ENCODE data around the gene OSBPL6.

Gene OSBPL6

GRCh38 chr2:178157574-178157973 lies 36.7 kb upstream of the OSBPL6 start:
- H3K4me3 ChIP-seq (replicated peaks; ENCODE audit: low read depth, low read length), result no peak overlapping the region
- no peaks in the 10 kb centered on the region for H3K36me3 ChIP-seq (ENCODE audit: control insufficient read depth, insufficient read depth, low read length)
- TF ChIP-seq CTCF (IDR thresholded peaks at IDR 0.05; ENCODE audit: insufficient read depth, low read length, poor library complexity, severe bottlenecking), result no peak
- H3K27me3 ChIP-seq (replicated peaks; ENCODE audit: control insufficient read depth, insufficient read depth, low read length), result no peaks in the 10 kb centered on the region; the same call in 1 of the 2 replicates
- no peak for DNase-seq (ENCODE audit: extremely low read depth, insufficient read length)

GRCh38 chr2:178159966-178160365 lies 34.3 kb upstream of the OSBPL6 start:
- TF ChIP-seq CTCF (IDR thresholded peaks at IDR 0.05; ENCODE audit: insufficient read depth, low read length, poor library complexity, severe bottlenecking), result no peak
- DNase-seq (ENCODE audit: extremely low read depth, insufficient read length), result no peak
- no peaks in the 10 kb centered on the region for H3K36me3 ChIP-seq (ENCODE audit: control insufficient read depth, insufficient read depth, low read length)
- H3K27me3 ChIP-seq (replicated peaks; ENCODE audit: control insufficient read depth, insufficient read depth, low read length), result no peaks in the 10 kb centered on the region; the same call in 1 of the 2 replicates
- no peak overlapping the region for H3K4me3 ChIP-seq (replicated peaks; ENCODE audit: low read depth, low read length)

- no peak for TF ChIP-seq CTCF (IDR thresholded peaks at IDR 0.05; ENCODE audit: insufficient read depth, low read length, poor library complexity, severe bottlenecking)
- Histone ChIP-seq H3K36me3 (ENCODE audit: control insufficient read depth, insufficient read depth, low read length) (no peaks in the 10 kb centered on the region), H3K27me3 (replicated peaks; ENCODE audit: control insufficient read depth, insufficient read depth, low read length) (no peaks in the 10 kb centered on the region; the same call in 1 of the 2 replicates), H3K4me3 (replicated peaks; ENCODE audit: low read depth, low read length) (no peak overlapping the region)
- no peak for DNase-seq (ENCODE audit: extremely low read depth, insufficient read length)
These were observed 33.7 kb upstream of the OSBPL6 start for GRCh38 chr2:178160601-178161000.

GRCh38 chr2:178163395-178163794 lies 30.9 kb upstream of the OSBPL6 start:
- no peak overlapping the region for H3K4me3 ChIP-seq (replicated peaks; ENCODE audit: low read depth, low read length)
- H3K27me3 ChIP-seq (replicated peaks; ENCODE audit: control insufficient read depth, insufficient read depth, low read length), result no peaks in the 10 kb centered on the region
- DNase-seq (ENCODE audit: extremely low read depth, insufficient read length), result no peak
- TF ChIP-seq CTCF (IDR thresholded peaks at IDR 0.05; ENCODE audit: insufficient read depth, low read length, poor library complexity, severe bottlenecking), result no peak
- H3K36me3 ChIP-seq (ENCODE audit: control insufficient read depth, insufficient read depth, low read length), result no peaks in the 10 kb centered on the region

- H3K36me3 ChIP-seq (ENCODE audit: control insufficient read depth, insufficient read depth, low read length), result no peaks in the 10 kb centered on the region
- TF ChIP-seq CTCF (IDR thresholded peaks at IDR 0.05; ENCODE audit: insufficient read depth, low read length, poor library complexity, severe bottlenecking), result no peak
- no peaks in the 10 kb centered on the region for H3K27me3 ChIP-seq (replicated peaks; ENCODE audit: control insufficient read depth, insufficient read depth, low read length)
- no peak for DNase-seq (ENCODE audit: extremely low read depth, insufficient read length)
- no peak overlapping the region for H3K4me3 ChIP-seq (replicated peaks; ENCODE audit: low read depth, low read length)
These were observed 30.4 kb upstream of the OSBPL6 start for GRCh38 chr2:178163911-178164310.

- Histone ChIP-seq H3K36me3 (ENCODE audit: control insufficient read depth, insufficient read depth, low read length) (no peaks in the 10 kb centered on the region), H3K27me3 (replicated peaks; ENCODE audit: control insufficient read depth, insufficient read depth, low read length) (no peaks in the 10 kb centered on the region), H3K4me3 (replicated peaks; ENCODE audit: low read depth, low read length) (no peak overlapping the region)
- TF ChIP-seq CTCF (IDR thresholded peaks at IDR 0.05; ENCODE audit: insufficient read depth, low read length, poor library complexity, severe bottlenecking), result no peak
- DNase-seq (ENCODE audit: extremely low read depth, insufficient read length), result no peak
These were observed 20.7 kb upstream of the OSBPL6 start for GRCh38 chr2:178173657-178174056.

Measured in GM06990 (cell line).